Esophagus squamous epithelium (tissue), 4 donors: ENCODE data around the gene KCND2.

Experiments
- POLR2A ChIP-seq, 4 donors: fragments of 450-650 bp; IDR thresholded peaks; one replicate each; pipeline ENCODE4 v1.6.1; 2017; ENCODE audit warnings: antibody characterized with exemption in 4 of 4, mild to moderate bottlenecking in 4 of 4, moderate library complexity in 3 of 4
- TF ChIP-seq, protein P1 (sequence below), 6 experiments: fragments of 450-650 bp in 4 of 6; fragments of 200-600 bp in 2 of 6; sonication (generic) in 2 of 6; IDR thresholded peaks; one replicate each; pipeline ENCODE4 v1.5.1; 2016 to 2019; ENCODE audit warnings: antibody characterized with exemption in 6 of 6, mild to moderate bottlenecking in 4 of 6, moderate library complexity in 4 of 6

- TF ChIP-seq, protein P1, sequence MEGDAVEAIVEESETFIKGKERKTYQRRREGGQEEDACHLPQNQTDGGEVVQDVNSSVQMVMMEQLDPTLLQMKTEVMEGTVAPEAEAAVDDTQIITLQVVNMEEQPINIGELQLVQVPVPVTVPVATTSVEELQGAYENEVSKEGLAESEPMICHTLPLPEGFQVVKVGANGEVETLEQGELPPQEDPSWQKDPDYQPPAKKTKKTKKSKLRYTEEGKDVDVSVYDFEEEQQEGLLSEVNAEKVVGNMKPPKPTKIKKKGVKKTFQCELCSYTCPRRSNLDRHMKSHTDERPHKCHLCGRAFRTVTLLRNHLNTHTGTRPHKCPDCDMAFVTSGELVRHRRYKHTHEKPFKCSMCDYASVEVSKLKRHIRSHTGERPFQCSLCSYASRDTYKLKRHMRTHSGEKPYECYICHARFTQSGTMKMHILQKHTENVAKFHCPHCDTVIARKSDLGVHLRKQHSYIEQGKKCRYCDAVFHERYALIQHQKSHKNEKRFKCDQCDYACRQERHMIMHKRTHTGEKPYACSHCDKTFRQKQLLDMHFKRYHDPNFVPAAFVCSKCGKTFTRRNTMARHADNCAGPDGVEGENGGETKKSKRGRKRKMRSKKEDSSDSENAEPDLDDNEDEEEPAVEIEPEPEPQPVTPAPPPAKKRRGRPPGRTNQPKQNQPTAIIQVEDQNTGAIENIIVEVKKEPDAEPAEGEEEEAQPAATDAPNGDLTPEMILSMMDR (IDR thresholded peaks at IDR 0.05) = no peak
- no peak for TF ChIP-seq POLR2A (IDR thresholded peaks at IDR 0.05)
Measured at GRCh38 chr7:120302190-120302589, 29.2 kb downstream of the KCND2 start.
